Small intestine (tissue), 7 donors: ENCODE results near the gene PRR20E. TPM values are rescaled to one million over a fixed set of nuclear protein-coding genes. Genes with fewer than 3 reads are reported as not detected.
"Not testable (repeated sequence)": the region's sequence is repeated elsewhere in the genome, so short reads cannot be mapped to it uniquely, and the experiment has no call there.

Experiments
- DNase-seq, 2 donors: peaks; one replicate each; pipeline versions ENCODE4 v3.0.0 to v3.0.0-alpha.2; 2013
- FAIRE-seq: peaks from 2 replicates; lab custom pipeline; 2012; peaks lifted over from hg19 to GRCh38; lab: Jason Lieb, UNC
- H3K27ac ChIP-seq, 3 donors: one replicate each; pipeline ENCODE4 v1.5.1; 2013; ENCODE audit warnings: low read length in 2 of 3, mild to moderate bottlenecking in 2 of 3, control low read depth in 1 of 3, inconsistent platforms in 1 of 3, low read depth in 1 of 3, moderate library complexity in 1 of 3
- H3K27me3 ChIP-seq, 3 donors: one replicate each; pipeline ENCODE4 v1.6.1; 2013; ENCODE audit warnings: low read length in 3 of 3, inconsistent platforms in 1 of 3; ENCODE audit not compliant: control insufficient read depth in 3 of 3, insufficient read depth in 3 of 3
- H3K36me3 ChIP-seq, 3 donors: one replicate each; pipeline ENCODE4 v1.6.1; 2013; ENCODE audit warnings: low read length in 3 of 3, inconsistent platforms in 1 of 3, low read depth in 1 of 3, mild to moderate bottlenecking in 1 of 3, moderate library complexity in 1 of 3; ENCODE audit not compliant: control insufficient read depth in 3 of 3, insufficient read depth in 2 of 3
- H3K4me1 ChIP-seq, 3 donors: one replicate each; pipeline ENCODE4 v1.6.1; 2013; ENCODE audit warnings: low read length in 2 of 3, inconsistent platforms in 1 of 3, low read depth in 1 of 3, mild to moderate bottlenecking in 1 of 3, moderate library complexity in 1 of 3; ENCODE audit not compliant: control insufficient read depth in 3 of 3, insufficient read depth in 2 of 3
- H3K4me3 ChIP-seq, 3 donors: one replicate each; pipeline ENCODE4 v1.5.1; 2013; ENCODE audit warnings: low read length in 3 of 3, control low read depth in 1 of 3, inconsistent platforms in 1 of 3, low read depth in 1 of 3, mild to moderate bottlenecking in 1 of 3, moderate library complexity in 1 of 3
- H3K9me3 ChIP-seq, 2 donors: one replicate each; pipeline ENCODE4 v1.6.1; 2013; ENCODE audit warnings: low read depth in 1 of 2, low read length in 1 of 2; ENCODE audit not compliant: control insufficient read depth in 2 of 2, insufficient read depth in 1 of 2
- WGBS, 3 donors: extraction: QIAGEN DNeasy Blood & Tissue Kit; methylation state at CpG; one replicate each; pipeline ENCODE4 v1.1.7; 2013; 5-methylcytosine and 5-hydroxymethylcytosine counted together
- polyA plus RNA-seq, 4 donors: library from polyadenylated mRNA; stranded (reverse) in 3 of 4; unstranded in 1 of 4; fragments of 200-250 nt in 3 of 4; fragments of 120-200 nt in 1 of 4; gene quantifications; one replicate each; pipeline versions ENCODE4 v1.2.1 to v1.2.3, GENCODE V29; 2013
- donor health status: healthy with polysubstance abuse.
- donor health status: control.
- donor health status: control.
- donor health status: Bipolar disorder and iron deficiency.
- donor health status: healthy.

The PRR20E gene
- polyA plus RNA-seq, 4 donors = not detected

- not testable (repeated sequence) for H3K4me3 ChIP-seq, FAIRE-seq, H3K27ac ChIP-seq, H3K4me1 ChIP-seq, DNase-seq, H3K27me3 ChIP-seq, H3K9me3 ChIP-seq, H3K36me3 ChIP-seq
- WGBS, 3 donors = no CpG with 5 or more reads among the region's 22 CpGs
These were observed 19.8 kb upstream of the PRR20E start, which contains the start of gene PRR20B for GRCh38 chr13:57147188-57147587. Gene PRR20B, plus strand, starts transcription at chr13:57147488. Its CDS starts 387 bp downstream, at chr13:57147875.

GRCh38 chr13:57148106-57148505 is 18.9 kb upstream of the PRR20E start:
- DNase-seq, FAIRE-seq: not testable (repeated sequence)
- 94 to 95% (median 94%) methylated on average over 6 of the region's 14 CpGs for WGBS, 3 donors

DNA sequence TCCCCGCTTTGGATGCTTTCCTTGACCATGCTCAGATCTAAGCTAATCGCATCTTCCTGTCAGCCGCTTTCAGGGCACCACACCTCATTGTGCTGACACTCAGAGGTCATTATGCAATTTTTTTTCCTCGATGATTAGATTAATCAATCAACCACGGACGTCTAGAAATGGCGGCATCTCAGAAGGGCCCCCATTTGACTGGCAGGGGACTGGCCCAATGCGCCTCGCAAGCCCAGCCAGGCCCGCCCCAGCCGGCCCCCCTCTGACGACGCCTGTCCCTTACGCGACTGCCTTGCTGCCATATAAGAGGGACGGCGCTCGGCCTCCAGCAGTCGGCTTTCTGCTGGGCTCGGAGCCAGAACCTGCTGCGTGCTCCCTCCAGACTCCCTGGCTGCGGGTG is 13.2 kb upstream of the PRR20E start, which contains the start of gene PRR20C:
Gene PRR20C, plus strand, starts transcription at position 301 of the 400 bp plus-strand sequence. CDS start 387 bp downstream, outside the sequence.
- DNase-seq, H3K4me1 ChIP-seq, FAIRE-seq, H3K27me3 ChIP-seq, H3K9me3 ChIP-seq, H3K36me3 ChIP-seq, H3K4me3 ChIP-seq, H3K27ac ChIP-seq: not testable (repeated sequence)
- WGBS, 3 donors = no CpG with 5 or more reads among the region's 22 CpGs

More at GRCh38 chr13:57148106-57148505, 18.9 kb upstream of the PRR20E start:
- not testable (repeated sequence) for H3K36me3 ChIP-seq, H3K4me1 ChIP-seq, H3K9me3 ChIP-seq, H3K27me3 ChIP-seq, H3K27ac ChIP-seq, H3K4me3 ChIP-seq

- not testable (repeated sequence) for H3K4me3 ChIP-seq, H3K27ac ChIP-seq, H3K27me3 ChIP-seq, H3K9me3 ChIP-seq, FAIRE-seq, H3K36me3 ChIP-seq, H3K4me1 ChIP-seq, DNase-seq
- WGBS, 3 donors = no CpG with 5 or more reads among the region's 22 CpGs
These were observed 6.7 kb upstream of the PRR20E start, which contains the start of gene PRR20D for GRCh38 chr13:57160332-57160731. Gene PRR20D, plus strand, starts transcription at chr13:57160632. Its CDS starts 387 bp downstream, at chr13:57161019.

DNA sequence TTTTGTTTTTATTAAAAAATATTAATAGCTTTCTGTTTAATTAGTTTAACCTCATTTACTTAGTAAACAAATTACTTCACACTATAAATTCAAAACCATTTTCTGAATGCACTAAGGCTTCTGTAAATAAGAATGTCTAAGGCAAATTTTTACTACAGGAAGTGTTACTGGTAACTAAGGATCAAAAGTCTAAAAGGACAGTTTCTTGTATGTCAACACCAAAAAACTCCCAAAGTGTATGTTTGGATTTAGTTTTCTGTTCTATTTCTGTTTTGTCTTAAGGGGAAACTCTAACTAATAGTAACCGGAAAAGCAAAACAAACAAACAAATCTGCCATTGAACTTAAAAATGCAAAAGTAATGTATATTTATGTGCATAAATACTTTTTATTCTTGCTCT is 24.7 kb downstream of the PRR20E start:
- no peaks in the 10 kb centered on the region for H3K4me1 ChIP-seq
- no peaks in the 10 kb centered on the region for H3K36me3 ChIP-seq
- no peaks in the 10 kb centered on the region for H3K9me3 ChIP-seq
- no peak overlapping the region for H3K27ac ChIP-seq
- WGBS, 3 donors = 74 to 84% (median 77%) methylated on average over 1 of the region's 1 CpG
- FAIRE-seq = no peak
- no peak overlapping the region for H3K4me3 ChIP-seq
- no peak for DNase-seq
- no peaks in the 10 kb centered on the region for H3K27me3 ChIP-seq

DNA sequence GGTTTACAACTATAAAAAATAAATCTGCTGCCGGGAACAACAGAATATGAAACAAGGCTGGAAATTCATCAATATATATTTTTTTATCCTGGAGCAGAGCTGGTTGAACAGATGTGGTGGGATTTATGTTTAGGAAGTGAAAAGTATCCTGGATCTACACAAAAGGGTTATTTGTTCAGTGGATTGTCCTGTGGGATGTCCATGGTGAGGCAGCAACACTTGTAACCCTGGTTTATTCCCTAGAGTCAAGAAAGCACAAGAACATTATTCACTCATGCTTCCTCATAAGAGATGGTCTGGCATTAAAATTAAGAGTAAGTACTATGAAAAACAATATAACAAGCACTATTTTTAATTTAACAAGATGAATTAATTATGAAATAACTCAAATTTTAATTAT is 46.0 kb downstream of the PRR20E start:
- no peak for DNase-seq
- no peak for FAIRE-seq

More for the DNA sequence above, 46.0 kb downstream of the PRR20E start:
- H3K27ac ChIP-seq = no peak overlapping the region
- 91 to 98% (median 94%) methylated on average over 1 of the region's 1 CpG for WGBS, 3 donors
- no peaks in the 10 kb centered on the region for H3K36me3 ChIP-seq
- H3K9me3 ChIP-seq = no peaks in the 10 kb centered on the region
- no peak overlapping the region for H3K4me3 ChIP-seq
- no peaks in the 10 kb centered on the region for H3K4me1 ChIP-seq
- H3K27me3 ChIP-seq = no peaks in the 10 kb centered on the region

Other genes with a start within 250 kb of the PRR20E start
- gene PRR20A, start 26.3 kb upstream of the PRR20E start, polyA plus RNA-seq = not detected
- not detected for gene PRR20B, start 19.7 kb upstream of the PRR20E start, polyA plus RNA-seq
- not detected for gene PRR20C, start 13.1 kb upstream of the PRR20E start, polyA plus RNA-seq
- not detected for gene PRR20D, start 6.6 kb upstream of the PRR20E start, polyA plus RNA-seq